Astrocyte of the cerebellum (primary cell): ENCODE measurements around the gene TBX5.

ENCODE experiments used
- DNase-seq: peaks from one replicate; pipeline ENCODE4 v3.0.0-alpha.2; 2011; ENCODE audit warnings: low read depth
- H3K4me3 ChIP-seq: 2 replicates; pipeline ENCODE4 v1.5.1; 2011; ENCODE audit warnings: mild to moderate bottlenecking, low read depth, low read length, moderate library complexity
- in situ Hi-C: cut with HindIII; loops from 2 replicates; pipeline ENCODE4 v1.10.0; 2017; ENCODE audit warnings: low sequenced_read_pairs
- TF ChIP-seq, protein P1 (sequence below): IDR thresholded peaks from 2 replicates; pipeline ENCODE4 v1.5.1; 2012; ENCODE audit warnings: low read length, low read depth, moderate library complexity, mild to moderate bottlenecking; ENCODE audit errors: missing control alignments

TBX5 gene

GRCh38 chr12:114447274-114447716 is 41.4 kb upstream of the TBX5 start:
- TF ChIP-seq, protein P1, sequence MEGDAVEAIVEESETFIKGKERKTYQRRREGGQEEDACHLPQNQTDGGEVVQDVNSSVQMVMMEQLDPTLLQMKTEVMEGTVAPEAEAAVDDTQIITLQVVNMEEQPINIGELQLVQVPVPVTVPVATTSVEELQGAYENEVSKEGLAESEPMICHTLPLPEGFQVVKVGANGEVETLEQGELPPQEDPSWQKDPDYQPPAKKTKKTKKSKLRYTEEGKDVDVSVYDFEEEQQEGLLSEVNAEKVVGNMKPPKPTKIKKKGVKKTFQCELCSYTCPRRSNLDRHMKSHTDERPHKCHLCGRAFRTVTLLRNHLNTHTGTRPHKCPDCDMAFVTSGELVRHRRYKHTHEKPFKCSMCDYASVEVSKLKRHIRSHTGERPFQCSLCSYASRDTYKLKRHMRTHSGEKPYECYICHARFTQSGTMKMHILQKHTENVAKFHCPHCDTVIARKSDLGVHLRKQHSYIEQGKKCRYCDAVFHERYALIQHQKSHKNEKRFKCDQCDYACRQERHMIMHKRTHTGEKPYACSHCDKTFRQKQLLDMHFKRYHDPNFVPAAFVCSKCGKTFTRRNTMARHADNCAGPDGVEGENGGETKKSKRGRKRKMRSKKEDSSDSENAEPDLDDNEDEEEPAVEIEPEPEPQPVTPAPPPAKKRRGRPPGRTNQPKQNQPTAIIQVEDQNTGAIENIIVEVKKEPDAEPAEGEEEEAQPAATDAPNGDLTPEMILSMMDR = no peak
- no peak for DNase-seq
- H3K4me3 ChIP-seq = no peak overlapping the region
- in situ Hi-C loops = no loop called here

DNA sequence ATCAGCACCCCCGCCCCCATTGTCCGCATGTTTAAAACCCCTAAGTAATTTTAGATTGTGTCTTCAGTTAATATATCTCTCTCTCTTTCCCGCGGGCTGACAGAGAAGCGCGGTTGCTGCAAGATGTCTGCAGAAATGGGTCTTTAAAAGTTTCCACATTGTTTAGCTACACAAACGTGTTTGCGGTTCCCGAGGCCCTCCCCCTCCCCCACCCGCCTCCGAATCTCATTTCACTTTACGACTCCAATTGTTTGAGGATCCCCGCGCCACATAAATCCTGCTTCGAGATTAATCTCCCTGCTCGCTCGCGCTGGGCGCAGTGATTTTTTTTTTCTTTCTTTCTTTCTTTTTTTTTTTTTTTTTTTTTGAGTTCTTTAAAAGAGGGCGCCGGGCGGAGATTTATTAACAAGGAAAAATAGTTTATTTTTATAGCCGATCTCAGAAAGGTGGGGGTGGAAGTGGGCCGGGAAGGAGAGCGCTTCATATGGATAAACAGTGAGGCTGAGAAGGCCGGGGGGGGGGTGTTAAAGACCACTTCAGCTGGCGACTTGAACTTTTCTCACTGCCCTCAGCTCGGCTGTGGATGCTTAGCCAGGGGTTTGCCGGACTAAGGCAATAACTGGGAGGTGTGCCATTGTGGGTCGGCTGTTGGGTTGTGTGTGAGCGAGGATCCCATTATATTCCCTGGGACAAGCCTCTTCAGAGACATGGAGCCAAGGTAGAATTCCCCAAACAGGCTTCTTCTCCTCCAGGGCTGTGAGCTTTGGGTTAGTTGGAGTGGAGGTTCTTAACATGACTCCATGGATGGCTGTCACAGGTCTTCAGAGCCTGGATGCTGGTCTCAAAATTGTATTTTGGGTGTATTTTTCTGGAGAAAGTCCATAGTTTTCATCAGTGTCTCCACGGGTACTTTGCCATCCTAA is 39.7 kb upstream of the TBX5 start:
- DNase-seq = no peak
- TF ChIP-seq, protein P1 = no peak
- in situ Hi-C loops = no loop called here
- H3K4me3 ChIP-seq = no peak overlapping the region

DNA sequence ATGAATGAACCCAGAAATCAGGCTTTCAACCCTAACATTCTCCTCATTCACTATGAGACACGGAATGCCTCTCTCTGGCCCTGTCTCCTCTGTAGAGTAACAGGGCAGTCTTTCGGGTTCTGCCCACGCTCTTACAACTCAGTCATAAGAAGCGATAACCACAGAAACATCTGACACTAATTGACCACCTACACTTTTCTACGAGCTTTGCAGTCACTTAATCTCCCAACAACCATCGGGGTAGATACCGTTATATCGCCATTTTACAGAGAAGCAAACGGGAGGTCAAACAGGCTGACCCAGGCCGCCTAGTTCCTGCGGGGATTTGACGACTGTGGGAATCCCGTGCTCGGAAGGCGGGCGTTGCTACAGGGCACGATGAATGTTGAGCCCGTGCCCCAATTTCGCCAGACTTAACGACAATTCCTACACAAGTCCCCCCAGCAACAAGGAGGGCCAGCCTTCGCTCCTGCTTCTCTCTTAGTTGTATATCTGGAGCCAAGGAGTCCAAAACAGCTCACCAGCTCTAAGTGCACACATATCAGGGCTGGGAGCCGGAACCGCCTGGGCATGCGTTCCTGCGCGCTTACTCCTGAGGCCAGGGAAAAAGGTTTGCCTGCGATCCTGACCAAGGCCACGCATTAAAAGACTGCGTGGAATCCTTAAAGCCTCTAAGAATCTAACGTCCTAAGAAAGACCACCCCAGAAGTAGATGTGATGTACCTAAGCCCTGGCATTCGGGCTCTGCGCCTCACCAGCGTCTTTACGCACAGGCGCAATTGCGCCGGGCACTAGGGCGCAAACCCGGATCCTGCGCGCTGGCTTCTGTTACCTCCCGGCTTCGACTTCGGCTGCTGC is 38.7 kb upstream of the TBX5 start:
- in situ Hi-C loops = no loop called here
- DNase-seq = no peak
- H3K4me3 ChIP-seq = no peak overlapping the region
- TF ChIP-seq, protein P1 = no peak

GRCh38 chr12:114443607-114444421 is 37.9 kb upstream of the TBX5 start:
- in situ Hi-C loops = no loop called here
- TF ChIP-seq, protein P1 = no peak
- H3K4me3 ChIP-seq = no peak overlapping the region
- DNase-seq = no peak

- TF ChIP-seq, protein P1 = no peak
- no peak overlapping the region for H3K4me3 ChIP-seq
- in situ Hi-C loops = no loop called here
- no peak for DNase-seq
These were observed 36.6 kb upstream of the TBX5 start for GRCh38 chr12:114442578-114442977.

GRCh38 chr12:114441545-114441944 is 35.6 kb upstream of the TBX5 start:
- no peak for DNase-seq
- in situ Hi-C loops = no loop called here
- TF ChIP-seq, protein P1 = no peak
- no peak overlapping the region for H3K4me3 ChIP-seq
